Measurements from ENCODE around the gene STT3A. TPM values are rescaled to one million over a fixed set of nuclear protein-coding genes. Genes with fewer than 3 reads are reported as not detected.

STT3A gene
- total and polyA plus RNA-seq, 11 donors: 21.5 to 98.6 (median 59.1) TPM

DNA sequence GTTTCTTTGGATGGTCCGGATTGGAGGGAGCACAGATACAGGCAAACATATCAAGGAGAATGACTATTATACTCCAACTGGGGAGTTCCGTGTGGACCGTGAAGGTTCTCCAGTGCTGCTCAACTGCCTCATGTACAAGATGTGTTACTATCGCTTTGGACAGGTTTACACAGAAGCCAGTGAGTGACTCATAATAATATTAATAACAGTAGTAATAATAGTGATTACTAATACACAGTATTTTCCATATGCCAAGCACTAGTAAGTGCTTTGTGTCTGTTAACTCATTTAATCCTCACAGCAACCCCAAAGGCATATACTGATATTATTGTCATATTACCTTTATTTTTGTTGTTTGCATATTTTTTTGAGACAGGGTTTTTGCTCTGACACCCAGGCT is 25.7 kb downstream of the STT3A start:
- no peaks in the 10 kb centered on the region for H3K4me1 ChIP-seq
- intact Hi-C loops (cut with DNase I): no loop called here
- DNase-seq (no peak), ATAC-seq (no peak)
- TF ChIP-seq POLR2A (IDR thresholded peaks at IDR 0.05): no peak
- TF ChIP-seq CTCF (IDR thresholded peaks at IDR 0.05): no peak
- peaks cover 0 to 94% (median 86%) of the 10 kb centered on the region in 9 donors for H3K36me3 ChIP-seq
- WGBS, 4 donors: 90 to 97% (median 92%) methylated on average over 4 of the region's 4 CpGs
- H3K27ac ChIP-seq: no peak overlapping the region
- H3K27me3 ChIP-seq: no peaks in the 10 kb centered on the region
- H3K4me3 ChIP-seq: no peak overlapping the region
- no peaks in the 10 kb centered on the region for H3K9me3 ChIP-seq

DNA sequence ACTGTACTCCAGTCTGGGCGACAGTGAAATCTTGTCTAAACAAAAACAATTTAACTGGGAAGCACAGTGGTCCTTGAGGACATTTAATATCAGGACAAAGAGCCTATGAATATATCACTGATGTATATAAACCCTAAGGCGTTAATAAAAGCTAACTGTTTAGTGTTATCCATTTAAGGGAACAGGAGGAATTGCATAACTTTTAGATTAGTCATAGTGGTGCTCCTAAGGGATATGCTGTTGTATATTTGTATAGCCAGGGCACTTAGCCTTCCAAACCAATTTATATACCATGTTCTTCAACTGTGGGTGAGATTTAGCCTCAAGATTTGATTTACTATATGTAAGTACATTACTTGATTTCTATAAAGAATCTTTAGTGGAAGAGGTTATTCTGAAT is 29.3 kb downstream of the STT3A start:
- TF ChIP-seq POLR2A (IDR thresholded peaks at IDR 0.05) (no peak), CTCF (IDR thresholded peaks at IDR 0.05) (no peak)
- Histone ChIP-seq H3K27ac (peak overlapping the region in 1 of 12 donors; percentile 19), H3K4me1 (peaks cover 4 to 20% (median 15%) of the 10 kb centered on the region in 12 donors), H3K27me3 (no peaks in the 10 kb centered on the region), H3K4me3 (no peak overlapping the region), H3K36me3 (peaks cover 0 to 58% (median 50%) of the 10 kb centered on the region in 9 donors), H3K9me3 (no peaks in the 10 kb centered on the region)
- intact Hi-C loops (cut with DNase I): loop anchor here in 3 of 10 donors (5.0 to 10.0 kb wide), 5 partner anchors 45 to 643 kb away; partner anchors contain the start of genes EI24 (in 1 of the 3), FEZ1 (in 1 of the 3), FOXRED1 (in 1 of the 3) and HYLS1 (in 1 of the 3)
- WGBS, 4 donors: 77 to 86% (median 85%) methylated on average over 2 of the region's 2 CpGs
- no peak for ATAC-seq
- DNase-seq: no peak

DNA sequence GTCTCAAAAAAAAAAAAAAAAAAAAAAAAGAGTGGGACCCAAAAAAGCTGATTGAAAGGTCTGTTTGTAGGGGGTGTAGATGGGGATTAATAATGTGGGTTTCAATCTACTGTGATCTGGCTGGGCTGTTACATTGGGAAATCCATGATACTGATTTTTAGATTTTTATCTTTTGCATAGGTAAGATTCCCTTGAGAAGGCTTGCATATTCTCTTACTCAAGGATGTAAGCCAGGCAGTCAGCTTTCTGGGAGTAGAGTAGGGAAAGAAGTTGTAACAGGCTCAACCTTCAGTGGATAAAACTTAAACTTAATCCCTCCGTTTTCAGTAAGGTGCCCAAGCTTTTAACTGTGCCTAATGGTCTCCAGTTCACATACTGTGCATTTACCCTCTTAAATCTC is 30.4 kb downstream of the STT3A start:
- intact Hi-C loops (cut with DNase I): loop anchor here in 3 of 10 donors (5.0 to 10.0 kb wide), 5 partner anchors 46 to 642 kb away; partner anchors contain the start of genes EI24 (in 1 of the 3), FEZ1 (in 1 of the 3), FOXRED1 (in 1 of the 3) and HYLS1 (in 1 of the 3)
- WGBS, 4 donors: 86 to 93% (median 90%) methylated on average over 1 of the region's 1 CpG

More for the DNA sequence above, 30.4 kb downstream of the STT3A start:
- Histone ChIP-seq H3K27ac (no peak overlapping the region), H3K4me3 (no peak overlapping the region), H3K9me3 (no peaks in the 10 kb centered on the region), H3K36me3 (peaks cover 0 to 47% (median 40%) of the 10 kb centered on the region in 9 donors), H3K4me1 (peaks cover 4 to 23% (median 15%) of the 10 kb centered on the region in 12 donors), H3K27me3 (no peaks in the 10 kb centered on the region)
- ATAC-seq: no peak
- DNase-seq: no peak
- TF ChIP-seq POLR2A (IDR thresholded peaks at IDR 0.05): no peak
- TF ChIP-seq CTCF (IDR thresholded peaks at IDR 0.05): no peak

Data from heart left ventricle (tissue), 16 donors.